Keratinocyte (primary cell): Measurements from ENCODE around the gene DHX34. TPM values are rescaled to one million over a fixed set of nuclear protein-coding genes. Genes with fewer than 3 reads are reported as not detected.
A peak's percentile ranks its signal among the peaks of the same experiment; 100 is the strongest.

Source experiments
- DNase-seq: peaks from one replicate; pipeline ENCODE4 v3.0.0-alpha.2; 2011; ENCODE audit warnings: low read depth, missing footprints, low spot score
- FAIRE-seq: peaks from 2 replicates; lab custom pipeline; 2011; peaks lifted over from hg19 to GRCh38; lab: Jason Lieb, UNC
- H2AFZ ChIP-seq: 2 replicates; pipeline ENCODE4 v1.6.0; 2012; ENCODE audit warnings: low read length, control low read depth, inconsistent platforms; ENCODE audit not compliant: control insufficient read depth
- H3K27ac ChIP-seq: 2 replicates; pipeline ENCODE4 v1.5.1; 2011; ENCODE audit warnings: low read length; ENCODE audit not compliant: control insufficient read depth, insufficient read depth
- H3K27me3 ChIP-seq: 3 replicates; pipeline ENCODE4 v1.6.0; 2011; ENCODE audit warnings: low read length; ENCODE audit not compliant: control insufficient read depth, insufficient read depth; ENCODE audit errors: extremely low read depth
- H3K36me3 ChIP-seq, 2 experiments: 2 replicates in 1 of 2; 3 replicates in 1 of 2; pipeline ENCODE4 v1.5.1; 2011; ENCODE audit warnings: low read length in 2 of 2, mild to moderate bottlenecking in 1 of 2; ENCODE audit not compliant: control insufficient read depth in 2 of 2, insufficient read depth in 2 of 2; ENCODE audit errors: extremely low read depth in 1 of 2
- H3K4me1 ChIP-seq: 3 replicates; pipeline ENCODE4 v1.5.1; 2011; ENCODE audit warnings: low read length; ENCODE audit not compliant: control insufficient read depth, insufficient read depth; ENCODE audit errors: extremely low read depth
- H3K4me2 ChIP-seq: 3 replicates; pipeline ENCODE4 v1.6.0; 2011; ENCODE audit warnings: low read depth, low read length; ENCODE audit not compliant: control insufficient read depth, insufficient read depth; ENCODE audit errors: extremely low read depth
- H3K4me3 ChIP-seq, 3 experiments: fragments of 200-600 bp in 1 of 3; sonication (generic) in 1 of 3; 2 replicates in 2 of 3; 3 replicates in 1 of 3; pipeline ENCODE4 v1.5.1; 2011 to 2016; ENCODE audit warnings: low read length in 3 of 3, mild to moderate bottlenecking in 3 of 3, control low read depth in 2 of 3, inconsistent platforms in 1 of 3, low read depth in 1 of 3, mixed read lengths in 1 of 3, mixed run types in 1 of 3, moderate library complexity in 1 of 3; ENCODE audit not compliant: control insufficient read depth in 2 of 3, insufficient read depth in 2 of 3; ENCODE audit errors: extremely low read depth in 1 of 3
- H3K79me2 ChIP-seq: 2 replicates; pipeline ENCODE4 v1.6.0; 2012; ENCODE audit warnings: low read length; ENCODE audit not compliant: control insufficient read depth, insufficient read depth
- H3K9ac ChIP-seq: 3 replicates; pipeline ENCODE4 v1.6.0; 2011; ENCODE audit warnings: low read length; ENCODE audit not compliant: control insufficient read depth, insufficient read depth; ENCODE audit errors: extremely low read depth
- H3K9me1 ChIP-seq: 3 replicates; pipeline ENCODE4 v1.6.0; 2011; ENCODE audit warnings: low read length; ENCODE audit not compliant: control insufficient read depth, insufficient read depth; ENCODE audit errors: extremely low read depth
- H3K9me3 ChIP-seq: 2 replicates; pipeline ENCODE4 v1.5.1; 2012; ENCODE audit warnings: low read depth, low read length; ENCODE audit not compliant: control insufficient read depth
- H4K20me1 ChIP-seq: 3 replicates; pipeline ENCODE4 v1.6.0; 2011; ENCODE audit warnings: low read length; ENCODE audit not compliant: control insufficient read depth, insufficient read depth; ENCODE audit errors: extremely low read depth
- EZH2 ChIP-seq: IDR thresholded peaks from one replicate; pipeline ENCODE4 v1.6.1; 2012; ENCODE audit warnings: inconsistent platforms, mild to moderate bottlenecking, low read length, moderate library complexity
- dilution Hi-C: fragments of 300-500 bp; cut with MboI; formaldehyde crosslinking; loops from one replicate; pipeline ENCODE4 v1.7.0; 2020; ENCODE audit warnings: low sequenced_read_pairs; ENCODE audit not compliant: extremely low pct_ligation_motif_present
- polyA plus RNA-seq, 5 experiments: library from polyadenylated mRNA; depleted of rRNA in 3 of 5; stranded (reverse) in 3 of 5; stranded (forward) in 1 of 5; unstranded in 1 of 5; fragments of >200 nt; gene quantifications; 1 replicate in 1 of 5; 2 replicates in 3 of 5; 3 replicates in 1 of 5; pipeline versions ENCODE4 v1.2.1 to v1.2.3, GENCODE V29; 2011 to 2012; ENCODE audit warnings: missing spikeins in 2 of 5, low read depth in 1 of 5, low replicate concordance in 1 of 5
- TF ChIP-seq, protein P1 (sequence below), 3 experiments: IDR thresholded peaks in 1 of 3; conservative IDR thresholded peaks in 1 of 3; optimal IDR thresholded peaks in 1 of 3; 2 replicates in 2 of 3; 3 replicates in 1 of 3; pipeline versions ENCODE3 to v1.5.1; 2011; ENCODE audit warnings: low read length in 3 of 3, mild to moderate bottlenecking in 3 of 3, moderate library complexity in 2 of 3, control low read depth in 1 of 3, inconsistent platforms in 1 of 3; ENCODE audit not compliant: insufficient read depth in 2 of 3; ENCODE audit errors: extremely low read depth in 1 of 3

Gene DHX34
- polyA plus RNA-seq, 1 donor (not counting 4 experiments of a cell fraction or from before 2014, with no cell fraction given) = 6.4 TPM

DNA sequence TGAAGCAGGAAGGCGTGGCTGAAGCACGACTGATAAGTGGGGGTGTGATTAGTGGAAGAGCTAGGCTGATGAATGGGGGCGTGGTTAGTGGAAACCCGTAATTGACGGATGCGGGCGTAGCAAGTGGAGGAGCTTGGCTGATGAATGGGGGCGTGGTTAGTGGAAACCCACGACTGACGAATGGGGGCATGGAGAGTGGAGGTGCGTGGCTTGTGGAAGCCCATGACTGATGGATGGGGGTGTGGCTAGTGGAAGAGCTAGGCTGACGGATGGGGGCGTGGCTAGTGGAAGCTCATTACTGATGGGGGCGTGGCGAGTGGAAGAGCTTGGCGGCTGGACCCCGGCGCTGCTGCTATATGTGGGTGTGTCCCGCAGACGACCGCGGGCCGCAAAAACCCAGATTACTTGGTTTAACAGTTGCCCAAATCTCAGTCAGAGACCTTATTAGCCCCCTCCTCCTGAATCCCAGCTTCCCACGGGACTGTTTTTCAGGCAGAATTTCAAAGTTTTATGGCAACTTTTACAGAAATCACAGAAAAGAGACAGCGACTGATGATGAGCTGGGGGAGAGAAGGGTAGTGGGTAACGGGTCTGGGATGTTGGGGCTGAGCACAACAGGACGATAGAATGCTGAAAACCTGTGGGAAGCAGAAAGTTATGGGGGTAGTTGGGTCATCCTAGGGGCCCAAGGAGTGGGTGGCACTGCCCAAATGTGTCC is 79.2 kb downstream of the DHX34 start:
- H4K20me1 ChIP-seq = no peaks in the 10 kb centered on the region
- DNase-seq (peak; percentile 99), FAIRE-seq (peak; percentile 80)
- peaks cover 13% of the 10 kb centered on the region for H3K4me1 ChIP-seq
- H3K4me2 ChIP-seq = peak overlapping the region; percentile 85
- TF ChIP-seq EZH2 = no peak
- TF ChIP-seq, protein P1, sequence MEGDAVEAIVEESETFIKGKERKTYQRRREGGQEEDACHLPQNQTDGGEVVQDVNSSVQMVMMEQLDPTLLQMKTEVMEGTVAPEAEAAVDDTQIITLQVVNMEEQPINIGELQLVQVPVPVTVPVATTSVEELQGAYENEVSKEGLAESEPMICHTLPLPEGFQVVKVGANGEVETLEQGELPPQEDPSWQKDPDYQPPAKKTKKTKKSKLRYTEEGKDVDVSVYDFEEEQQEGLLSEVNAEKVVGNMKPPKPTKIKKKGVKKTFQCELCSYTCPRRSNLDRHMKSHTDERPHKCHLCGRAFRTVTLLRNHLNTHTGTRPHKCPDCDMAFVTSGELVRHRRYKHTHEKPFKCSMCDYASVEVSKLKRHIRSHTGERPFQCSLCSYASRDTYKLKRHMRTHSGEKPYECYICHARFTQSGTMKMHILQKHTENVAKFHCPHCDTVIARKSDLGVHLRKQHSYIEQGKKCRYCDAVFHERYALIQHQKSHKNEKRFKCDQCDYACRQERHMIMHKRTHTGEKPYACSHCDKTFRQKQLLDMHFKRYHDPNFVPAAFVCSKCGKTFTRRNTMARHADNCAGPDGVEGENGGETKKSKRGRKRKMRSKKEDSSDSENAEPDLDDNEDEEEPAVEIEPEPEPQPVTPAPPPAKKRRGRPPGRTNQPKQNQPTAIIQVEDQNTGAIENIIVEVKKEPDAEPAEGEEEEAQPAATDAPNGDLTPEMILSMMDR (optimal IDR thresholded peaks at IDR 0.05 in 1 of 3, IDR thresholded peaks at IDR 0.05 in 1 of 3, conservative IDR thresholded peaks at IDR 0.05 in 1 of 3; ENCODE audit: extremely low read depth in 1 of 3, insufficient read depth in 2 of 3, low read length in 3 of 3) = no peak
- H3K79me2 ChIP-seq = no peaks in the 10 kb centered on the region
- peak overlapping the region in 2 of 3 experiments; percentile 49 to 59 for H3K4me3 ChIP-seq
- H2AFZ ChIP-seq = peak overlapping the region; percentile 51
- H3K36me3 ChIP-seq = no peaks in the 10 kb centered on the region
- dilution Hi-C loops = no loop called here
- no peaks in the 10 kb centered on the region for H3K9me1 ChIP-seq
- peaks cover 20% of the 10 kb centered on the region for H3K27me3 ChIP-seq
- no peaks in the 10 kb centered on the region for H3K9me3 ChIP-seq
- H3K9ac ChIP-seq = no peak overlapping the region
- no peak overlapping the region for H3K27ac ChIP-seq

DNA sequence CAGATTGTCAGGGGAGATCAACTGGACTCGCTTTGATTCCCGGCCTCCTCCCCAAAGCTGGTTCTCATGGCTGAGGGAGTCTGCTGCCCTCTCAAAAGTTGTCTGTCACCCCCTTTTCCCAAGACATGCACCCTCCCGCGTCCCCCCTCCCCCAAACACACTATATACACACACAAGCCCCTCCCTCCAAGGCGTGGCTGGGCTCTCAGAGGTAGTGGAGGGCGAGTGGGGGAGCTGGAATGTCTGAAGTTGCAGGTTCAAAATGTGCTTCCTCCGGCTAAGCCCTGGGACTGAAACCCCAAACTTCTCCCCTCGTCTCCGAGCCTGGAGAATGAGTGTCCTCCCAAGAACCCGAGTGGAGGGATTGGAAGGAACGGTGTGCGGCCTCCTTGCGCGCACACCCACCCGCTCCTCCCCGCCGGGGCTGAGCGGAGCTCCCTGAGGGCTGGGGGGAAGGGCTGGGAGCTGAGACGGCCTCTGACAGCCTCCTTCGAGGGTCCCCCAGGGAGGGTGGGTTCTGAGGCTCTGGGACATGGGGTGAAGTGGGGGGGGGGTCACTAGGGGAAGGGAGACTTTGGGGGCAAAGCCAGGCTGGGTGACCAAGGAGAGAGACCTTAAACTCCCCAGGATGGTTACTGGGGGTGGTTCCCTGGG is 80.2 kb downstream of the DHX34 start:
- H3K4me3 ChIP-seq = no peak overlapping the region
- no peak for TF ChIP-seq EZH2
- TF ChIP-seq, protein P1 (optimal IDR thresholded peaks at IDR 0.05 in 1 of 3, IDR thresholded peaks at IDR 0.05 in 1 of 3, conservative IDR thresholded peaks at IDR 0.05 in 1 of 3; ENCODE audit: extremely low read depth in 1 of 3, insufficient read depth in 2 of 3, low read length in 3 of 3) = no peak
- H2AFZ ChIP-seq = no peak overlapping the region
- H4K20me1 ChIP-seq = no peaks in the 10 kb centered on the region
- H3K9ac ChIP-seq = no peak overlapping the region
- no peaks in the 10 kb centered on the region for H3K36me3 ChIP-seq
- no peak overlapping the region for H3K4me2 ChIP-seq
- H3K9me1 ChIP-seq = no peaks in the 10 kb centered on the region
- peaks cover 12% of the 10 kb centered on the region for H3K27me3 ChIP-seq
- H3K9me3 ChIP-seq = no peaks in the 10 kb centered on the region
- DNase-seq (no peak), FAIRE-seq (no peak)
- H3K4me1 ChIP-seq = peaks cover 13% of the 10 kb centered on the region
- H3K79me2 ChIP-seq = no peaks in the 10 kb centered on the region
- H3K27ac ChIP-seq = no peak overlapping the region
- dilution Hi-C loops = no loop called here
